H9 (cell line): Measurements from ENCODE around the gene GLS. TPM values are rescaled to one million over a fixed set of nuclear protein-coding genes. Genes with fewer than 3 reads are reported as not detected.
A peak's percentile ranks its signal among the peaks of the same experiment; 100 is the strongest.

Experiments
- DNase-seq: peaks from one replicate; pipeline ENCODE4 v3.0.0-alpha.2; 2017
- H2AFZ ChIP-seq: one replicate; pipeline ENCODE4 v1.6.1; 2013; ENCODE audit warnings: mild to moderate bottlenecking, low read length, control low read depth, moderate library complexity
- H2AK5ac ChIP-seq: 2 replicates; pipeline ENCODE4 v1.6.1; 2013; ENCODE audit warnings: low read length, control low read depth, mixed read lengths; ENCODE audit not compliant: insufficient read length
- H2BK120ac ChIP-seq: one replicate; pipeline ENCODE4 v1.6.1; 2013; ENCODE audit warnings: low read depth, mild to moderate bottlenecking, low read length, control low read depth, inconsistent platforms; ENCODE audit not compliant: poor library complexity, severe bottlenecking
- H2BK12ac ChIP-seq: 2 replicates; pipeline ENCODE4 v1.6.1; 2013; ENCODE audit warnings: low read length, control low read depth, mixed read lengths, low read depth; ENCODE audit not compliant: insufficient read length
- H2BK15ac ChIP-seq: 2 replicates; pipeline ENCODE4 v1.6.1; 2013; ENCODE audit warnings: low read depth, low read length, control low read depth
- H2BK20ac ChIP-seq: one replicate; pipeline ENCODE4 v1.6.1; 2013; ENCODE audit warnings: low read depth, mild to moderate bottlenecking, low read length, control low read depth, inconsistent platforms; ENCODE audit not compliant: poor library complexity, severe bottlenecking
- H2BK5ac ChIP-seq: 2 replicates; pipeline ENCODE4 v1.6.1; 2013; ENCODE audit warnings: low read length, control low read depth, mixed read lengths; ENCODE audit not compliant: insufficient read length
- H3K14ac ChIP-seq: 2 replicates; pipeline ENCODE4 v1.6.1; 2013; ENCODE audit warnings: low read length, control low read depth; ENCODE audit not compliant: insufficient read depth
- H3K18ac ChIP-seq: 2 replicates; pipeline ENCODE4 v1.6.1; 2013; ENCODE audit warnings: low read depth, mild to moderate bottlenecking, mixed read lengths, low read length, control low read depth; ENCODE audit not compliant: insufficient read length
- H3K23ac ChIP-seq: 2 replicates; pipeline ENCODE4 v1.6.1; 2013; ENCODE audit warnings: low read length, control low read depth, mixed read lengths, low read depth; ENCODE audit not compliant: insufficient read length
- H3K23me2 ChIP-seq: 2 replicates; pipeline ENCODE4 v1.6.1; 2013; ENCODE audit warnings: low read depth, mild to moderate bottlenecking, mixed read lengths, low read length, control low read depth; ENCODE audit not compliant: insufficient read length, poor library complexity, severe bottlenecking
- H3K27ac ChIP-seq: 2 replicates; pipeline ENCODE4 v1.5.1; 2013; ENCODE audit warnings: low read length, control low read depth, mixed read lengths, low read depth; ENCODE audit not compliant: insufficient read length
- H3K27me3 ChIP-seq: 2 replicates; pipeline ENCODE4 v1.6.1; 2013; ENCODE audit warnings: low read length, control low read depth, inconsistent platforms; ENCODE audit not compliant: insufficient read depth
- H3K4ac ChIP-seq: 2 replicates; pipeline ENCODE4 v1.6.1; 2013; ENCODE audit warnings: low read depth, mild to moderate bottlenecking, control low read depth, inconsistent platforms, low read length, moderate library complexity
- H3K4me1 ChIP-seq: 2 replicates; pipeline ENCODE4 v1.6.1; 2013; ENCODE audit warnings: low read length, control low read depth, inconsistent platforms; ENCODE audit not compliant: insufficient read depth
- H3K4me2 ChIP-seq: 2 replicates; pipeline ENCODE4 v1.6.1; 2013; ENCODE audit warnings: low read length, control low read depth, mixed read lengths; ENCODE audit not compliant: insufficient read length, insufficient read depth
- H3K56ac ChIP-seq: 2 replicates; pipeline ENCODE4 v1.6.1; 2013; ENCODE audit warnings: low read depth, mild to moderate bottlenecking, mixed read lengths, low read length, control low read depth; ENCODE audit not compliant: insufficient read length
- H3K79me1 ChIP-seq: 2 replicates; pipeline ENCODE4 v1.6.1; 2013; ENCODE audit warnings: low read depth, mild to moderate bottlenecking, moderate library complexity, low read length, control low read depth, inconsistent platforms; ENCODE audit not compliant: insufficient read depth, poor library complexity, severe bottlenecking
- H3K79me2 ChIP-seq: 2 replicates; pipeline ENCODE4 v1.6.1; 2013; ENCODE audit warnings: low read length, control low read depth, inconsistent platforms; ENCODE audit not compliant: insufficient read depth
- H3K9ac ChIP-seq: 2 replicates; pipeline ENCODE4 v1.6.1; 2013; ENCODE audit warnings: low read length, control low read depth, mixed read lengths; ENCODE audit not compliant: insufficient read length; ENCODE audit errors: extremely low read depth
- H3K9me3 ChIP-seq: one replicate; pipeline ENCODE4 v1.6.1; 2013; ENCODE audit warnings: low read depth, low read length, inconsistent platforms; ENCODE audit not compliant: control insufficient read depth
- H3T11ph ChIP-seq: one replicate; pipeline ENCODE4 v1.6.1; 2013; ENCODE audit warnings: mild to moderate bottlenecking, low read length, control low read depth, inconsistent platforms
- H4K20me1 ChIP-seq: one replicate; pipeline ENCODE4 v1.6.1; 2013; ENCODE audit not compliant: control insufficient read depth, insufficient read length, insufficient read depth
- H4K5ac ChIP-seq: 2 replicates; pipeline ENCODE4 v1.6.1; 2013; ENCODE audit warnings: low read depth, mild to moderate bottlenecking, mixed read lengths, low read length, control low read depth; ENCODE audit not compliant: insufficient read length
- H4K8ac ChIP-seq: replicated peaks from 2 replicates; pipeline ENCODE4 v1.6.1; 2013; ENCODE audit warnings: low read length, control low read depth, mixed read lengths, low read depth; ENCODE audit not compliant: insufficient read length
- H4K91ac ChIP-seq: 2 replicates; pipeline ENCODE4 v1.6.1; 2013; ENCODE audit warnings: low read depth, mild to moderate bottlenecking, moderate library complexity, mixed read lengths, low read length, control low read depth; ENCODE audit not compliant: insufficient read length
- H3K27ac Mint-ChIP-seq, 3 experiments: 2 replicates in 2 of 3; 3 replicates in 1 of 3; pipeline ENCODE4 v1.8.0; 2020 to 2021; ENCODE audit warnings: mixed read lengths in 3 of 3, mild to moderate bottlenecking in 1 of 3, moderate library complexity in 1 of 3
- H3K27me3 Mint-ChIP-seq: 2 replicates; pipeline ENCODE4 v1.8.0; 2021; ENCODE audit warnings: low read depth, mild to moderate bottlenecking, moderate library complexity, mixed read lengths
- H3K36me3 Mint-ChIP-seq, 3 experiments: 2 replicates in 2 of 3; 3 replicates in 1 of 3; pipeline ENCODE4 v1.8.0; 2020 to 2021; ENCODE audit warnings: low read depth in 3 of 3, mixed read lengths in 3 of 3; ENCODE audit not compliant: insufficient read depth in 1 of 3
- H3K4me1 Mint-ChIP-seq, 2 experiments: 2 replicates each; pipeline ENCODE4 v1.8.0; 2020; ENCODE audit warnings: mixed read lengths in 2 of 2
- H3K4me3 Mint-ChIP-seq, 2 experiments: 2 replicates in 1 of 2; 3 replicates in 1 of 2; pipeline ENCODE4 v1.8.0; 2020 to 2021; ENCODE audit warnings: mild to moderate bottlenecking in 2 of 2, mixed read lengths in 2 of 2, moderate library complexity in 1 of 2
- H3K9me3 Mint-ChIP-seq, 2 experiments: 2 replicates in 1 of 2; 3 replicates in 1 of 2; pipeline ENCODE4 v1.8.0; 2020; ENCODE audit warnings: mild to moderate bottlenecking in 2 of 2, mixed read lengths in 2 of 2, moderate library complexity in 1 of 2
- WGBS: extraction: QIAGEN DNeasy Blood & Tissue Kit; methylation state at CpG from one replicate; pipeline ENCODE4 v1.1.7; 2013; ENCODE audit warnings: missing lambda C conversion rate, low lambda C conversion rate, mixed read lengths; ENCODE audit not compliant: insufficient read length; ENCODE audit errors: extremely low coverage; 5-methylcytosine and 5-hydroxymethylcytosine counted together
- total RNA-seq: library from RNA; stranded (reverse); gene quantifications from 2 replicates; pipeline ENCODE4 v1.2.1, GENCODE V29; 2021
- TF ChIP-seq, protein P1 (sequence below): fragments of 200-600 bp; sonication (generic); conservative IDR thresholded peaks from 3 replicates; pipeline ENCODE4 v1.8.0; 2021; ENCODE audit warnings: antibody characterized with exemption, mild to moderate bottlenecking

GLS gene
- total RNA-seq, 1 experiment from 2014 or later = 69.3 TPM

DNA sequence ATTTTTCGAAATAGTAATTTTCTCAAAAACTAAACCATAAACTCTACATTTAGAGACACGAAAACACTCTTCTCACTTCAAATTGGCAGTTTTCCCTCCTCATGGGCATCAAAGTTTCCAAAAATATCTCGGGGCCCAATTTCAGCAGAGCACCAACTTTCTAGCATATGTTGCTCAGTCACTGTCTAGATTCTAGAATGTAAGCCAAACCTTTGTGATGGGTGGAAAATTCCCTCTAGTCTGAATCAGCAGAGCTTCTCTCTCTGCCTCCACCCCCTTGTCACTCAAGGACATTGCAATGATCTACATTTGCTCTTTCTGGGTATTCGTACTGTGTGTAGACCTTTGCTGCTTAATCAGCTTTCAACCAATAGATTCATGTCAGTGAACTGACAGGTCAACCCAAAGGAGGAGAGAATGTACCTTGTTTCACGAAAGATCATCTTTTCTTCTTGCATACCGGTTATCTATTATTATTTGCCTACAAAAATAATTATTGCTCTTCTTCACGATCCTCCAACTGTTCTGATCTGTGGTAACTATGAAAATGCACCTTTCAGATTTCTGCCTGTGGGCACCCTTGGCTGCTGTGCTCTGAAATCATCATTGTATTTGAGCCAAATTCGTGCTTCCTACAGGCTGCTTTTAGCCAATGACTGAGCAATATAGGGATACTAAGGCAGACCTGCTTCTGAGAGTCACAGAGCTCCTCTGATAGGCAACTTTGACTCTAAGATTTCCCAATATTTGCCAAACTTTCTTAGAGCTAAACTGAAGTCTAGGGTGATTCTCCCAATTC is 38.7 kb upstream of the GLS start:
- TF ChIP-seq, protein P1, sequence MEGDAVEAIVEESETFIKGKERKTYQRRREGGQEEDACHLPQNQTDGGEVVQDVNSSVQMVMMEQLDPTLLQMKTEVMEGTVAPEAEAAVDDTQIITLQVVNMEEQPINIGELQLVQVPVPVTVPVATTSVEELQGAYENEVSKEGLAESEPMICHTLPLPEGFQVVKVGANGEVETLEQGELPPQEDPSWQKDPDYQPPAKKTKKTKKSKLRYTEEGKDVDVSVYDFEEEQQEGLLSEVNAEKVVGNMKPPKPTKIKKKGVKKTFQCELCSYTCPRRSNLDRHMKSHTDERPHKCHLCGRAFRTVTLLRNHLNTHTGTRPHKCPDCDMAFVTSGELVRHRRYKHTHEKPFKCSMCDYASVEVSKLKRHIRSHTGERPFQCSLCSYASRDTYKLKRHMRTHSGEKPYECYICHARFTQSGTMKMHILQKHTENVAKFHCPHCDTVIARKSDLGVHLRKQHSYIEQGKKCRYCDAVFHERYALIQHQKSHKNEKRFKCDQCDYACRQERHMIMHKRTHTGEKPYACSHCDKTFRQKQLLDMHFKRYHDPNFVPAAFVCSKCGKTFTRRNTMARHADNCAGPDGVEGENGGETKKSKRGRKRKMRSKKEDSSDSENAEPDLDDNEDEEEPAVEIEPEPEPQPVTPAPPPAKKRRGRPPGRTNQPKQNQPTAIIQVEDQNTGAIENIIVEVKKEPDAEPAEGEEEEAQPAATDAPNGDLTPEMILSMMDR = no peak
- Histone ChIP-seq H4K91ac (no peak overlapping the region), H3K4ac (no peak overlapping the region), H3K79me2 (no peaks in the 10 kb centered on the region), H2BK20ac (no peak overlapping the region), H3K4me1 (no peaks in the 10 kb centered on the region; the same call in none of the 2 replicates), H2BK12ac (no peak overlapping the region), H2BK5ac (no peak overlapping the region), H3K4me2 (no peak overlapping the region), H4K5ac (no peak overlapping the region), H3K23ac (no peak overlapping the region), H3K27ac (no peak overlapping the region), H3K56ac (no peak overlapping the region), H2BK15ac (no peak overlapping the region), H3K14ac (no peak overlapping the region), H3K27me3 (no peaks in the 10 kb centered on the region), H4K8ac (no peak overlapping the region), H4K20me1 (no peaks in the 10 kb centered on the region), H3K23me2 (no peaks in the 10 kb centered on the region), H3T11ph (no peak overlapping the region), H3K9ac (no peak overlapping the region), H3K9me3 (no peaks in the 10 kb centered on the region), H2BK120ac (no peak overlapping the region), H3K79me1 (no peaks in the 10 kb centered on the region), H3K18ac (no peak overlapping the region), H2AK5ac (no peak overlapping the region), H2AFZ (no peak overlapping the region)
- Mint-ChIP-seq H3K4me3 (no peak overlapping the region), H3K27ac (peak overlapping the region in 1 of 3 experiments; percentile 46; a peak in 2 of 7 replicates), H3K4me1 (peaks cover 7% of the 10 kb centered on the region in 2 experiments; a peak in 3 of 4 replicates), H3K27me3 (no peaks in the 10 kb centered on the region), H3K9me3 (no peaks in the 10 kb centered on the region), H3K36me3 (no peaks in the 10 kb centered on the region)
- 100% methylated on average over 2 of the region's 8 CpGs for WGBS
- no peak for DNase-seq
